GM20000 (cell line): ENCODE data around the gene VPS13A.

Source experiments
- DNase-seq: peaks from one replicate; pipeline ENCODE4 v3.0.0; 2012; ENCODE audit warnings: low spot score
- CTCF ChIP-seq: IDR thresholded peaks from 2 replicates; pipeline ENCODE4 v1.5.1; 2012; ENCODE audit warnings: mild to moderate bottlenecking, control low read depth; ENCODE audit errors: extremely low read depth, missing control alignments

Gene VPS13A

GRCh38 chr9:77293949-77294348, 116.6 kb downstream of the VPS13A start:
- TF ChIP-seq CTCF, result no peak
- no peak for DNase-seq

GRCh38 chr9:77304543-77304942, 127.2 kb downstream of the VPS13A start:
- DNase-seq, result no peak
- TF ChIP-seq CTCF, result no peak

GRCh38 chr9:77305622-77306400, 128.5 kb downstream of the VPS13A start:
- DNase-seq, result no peak
- no peak for TF ChIP-seq CTCF

GRCh38 chr9:77307166-77307565, 129.8 kb downstream of the VPS13A start:
- no peak for TF ChIP-seq CTCF
- DNase-seq, result no peak

- no peak for TF ChIP-seq CTCF
These were observed 138.7 kb downstream of the VPS13A start for GRCh38 chr9:77316058-77316457.

GRCh38 chr9:77325058-77325457, 147.7 kb downstream of the VPS13A start:
- TF ChIP-seq CTCF, result no peak

More at GRCh38 chr9:77316058-77316457, 138.7 kb downstream of the VPS13A start:
- no peak for DNase-seq

GRCh38 chr9:77328102-77328501, 150.8 kb downstream of the VPS13A start:
- no peak for DNase-seq
- no peak for TF ChIP-seq CTCF

More at GRCh38 chr9:77325058-77325457, 147.7 kb downstream of the VPS13A start:
- DNase-seq, result no peak
